GM23338 (cell line): ENCODE results near the gene LPO. TPM values are rescaled to one million over a fixed set of nuclear protein-coding genes. Genes with fewer than 3 reads are reported as not detected.

ENCODE experiments used
- ATAC-seq: fragments of 200-7000 bp; cut with Tn5 transposase; 3 replicates; pipeline ENCODE4 v1.9.1; 2020
- DNase-seq: peaks from one replicate; pipeline ENCODE4 v3.0.0-alpha.2; 2015; ENCODE audit warnings: low spot score
- H2AFZ ChIP-seq: fragments of 200-600 bp; sonication (generic); 2 replicates; pipeline ENCODE4 v1.8.0; 2016; ENCODE audit warnings: antibody characterized with exemption, mild to moderate bottlenecking, moderate library complexity
- H3F3A ChIP-seq: fragments of 200-600 bp; sonication (generic); replicated peaks from 2 replicates; pipeline ENCODE4 v1.8.0; 2017; ENCODE audit warnings: antibody characterized with exemption, mixed run types, low read depth
- H3K27ac ChIP-seq: fragments of 200-600 bp; sonication (generic); 2 replicates; pipeline ENCODE4 v1.6.1; 2016; ENCODE audit warnings: low read depth
- H3K27me3 ChIP-seq: fragments of 200-600 bp; sonication (generic); 2 replicates; pipeline ENCODE4 v1.8.0; 2016; ENCODE audit warnings: mild to moderate bottlenecking, mixed run types, moderate library complexity; ENCODE audit not compliant: insufficient read depth
- H3K36me3 ChIP-seq: fragments of 200-600 bp; sonication (generic); 2 replicates; pipeline ENCODE4 v1.8.0; 2016; ENCODE audit warnings: mild to moderate bottlenecking; ENCODE audit not compliant: insufficient read depth
- H3K4me1 ChIP-seq: fragments of 200-600 bp; sonication (generic); 2 replicates; pipeline ENCODE4 v1.8.0; 2016; ENCODE audit warnings: mild to moderate bottlenecking, moderate library complexity; ENCODE audit not compliant: insufficient read depth
- H3K4me2 ChIP-seq: fragments of 200-600 bp; sonication (generic); 2 replicates; pipeline ENCODE4 v1.7.1; 2017; ENCODE audit warnings: mixed run types
- H3K4me3 ChIP-seq: fragments of 200-600 bp; sonication (generic); 2 replicates; pipeline ENCODE4 v1.6.1; 2016; ENCODE audit warnings: mixed run types
- H3K79me2 ChIP-seq: fragments of 200-600 bp; sonication (generic); replicated peaks from 2 replicates; pipeline ENCODE4 v1.8.0; 2017; ENCODE audit warnings: mild to moderate bottlenecking; ENCODE audit not compliant: insufficient read depth
- H3K9me2 ChIP-seq: fragments of 200-600 bp; sonication (generic); 2 replicates; pipeline ENCODE4 v1.8.0; 2017; ENCODE audit not compliant: insufficient read depth
- H4K20me1 ChIP-seq: fragments of 200-600 bp; sonication (generic); replicated peaks from 2 replicates; pipeline ENCODE4 v1.8.0; 2017; ENCODE audit warnings: mild to moderate bottlenecking; ENCODE audit not compliant: insufficient read depth
- H3K27ac Mint-ChIP-seq: 2 replicates; pipeline ENCODE4 v1.8.0; 2020; ENCODE audit warnings: inconsistent platforms, mild to moderate bottlenecking, moderate library complexity, mixed read lengths
- H3K27me3 Mint-ChIP-seq: 3 replicates; pipeline ENCODE4 v1.8.0; 2022; ENCODE audit warnings: low read depth, mild to moderate bottlenecking, moderate library complexity, mixed read lengths, inconsistent platforms; ENCODE audit not compliant: insufficient read depth, poor library complexity
- H3K36me3 Mint-ChIP-seq: 3 replicates; pipeline ENCODE4 v1.8.0; 2021; ENCODE audit warnings: low read depth, mild to moderate bottlenecking, inconsistent platforms, moderate library complexity, mixed read lengths
- H3K4me1 Mint-ChIP-seq: 3 replicates; pipeline ENCODE4 v1.8.0; 2020; ENCODE audit warnings: mild to moderate bottlenecking, inconsistent platforms, mixed read lengths
- H3K4me3 Mint-ChIP-seq: 3 replicates; pipeline ENCODE4 v1.8.0; 2021; ENCODE audit warnings: moderate library complexity, mild to moderate bottlenecking, inconsistent platforms, mixed read lengths
- H3K9me3 Mint-ChIP-seq: 3 replicates; pipeline ENCODE4 v1.8.0; 2020; ENCODE audit warnings: moderate library complexity, mild to moderate bottlenecking, inconsistent platforms, mixed read lengths
- CREB1 ChIP-seq: fragments of 250-450 bp; sonication (Bioruptor Pico); IDR thresholded peaks from 2 replicates; pipeline ENCODE4 v1.5.0; 2020; ENCODE audit warnings: low read depth, mild to moderate bottlenecking, moderate library complexity
- EZH2 ChIP-seq: fragments of 200-600 bp; sonication (generic); IDR thresholded peaks from one replicate; pipeline ENCODE4 v1.8.0; 2017; ENCODE audit warnings: antibody characterized with exemption, mild to moderate bottlenecking, low read depth; ENCODE audit not compliant: unreplicated experiment
- EZH2phosphoT487 ChIP-seq: fragments of 200-600 bp; sonication (generic); IDR thresholded peaks from one replicate; pipeline ENCODE4 v1.8.1; 2018; ENCODE audit warnings: antibody characterized with exemption; ENCODE audit not compliant: unreplicated experiment
- JUNB ChIP-seq: IDR thresholded peaks from one replicate; pipeline ENCODE4 v1.6.1; 2016; ENCODE audit warnings: antibody characterized with exemption; ENCODE audit not compliant: unreplicated experiment
- NANOG ChIP-seq: IDR thresholded peaks from 2 replicates; pipeline ENCODE4 v1.6.1; 2016; ENCODE audit warnings: antibody characterized with exemption, borderline replicate concordance
- POLR2AphosphoS5 ChIP-seq: IDR thresholded peaks from 2 replicates; pipeline ENCODE4 v1.6.1; 2016; ENCODE audit warnings: antibody characterized with exemption, low read depth
- STAT1 ChIP-seq: IDR thresholded peaks from one replicate; pipeline ENCODE4 v1.6.1; 2016; ENCODE audit warnings: antibody characterized with exemption; ENCODE audit not compliant: unreplicated experiment
- ZNF331 ChIP-seq: fragments of 250-450 bp; sonication (Bioruptor Pico); IDR thresholded peaks from 2 replicates; pipeline ENCODE4 v1.5.0; 2020; ENCODE audit warnings: low read depth, mild to moderate bottlenecking, moderate library complexity
- polyA plus RNA-seq: library from polyadenylated mRNA; unstranded; fragments of >200 nt; fragmentation: Nextera tagmentation; extraction: Ambion mirVana; gene quantifications from 2 replicates; pipeline ENCODE4 v1.2.1, GENCODE V29; 2016
- total RNA-seq: library from RNA; depleted of rRNA; stranded (reverse); fragments of >200 nt; shearing (Covaris generic); gene quantifications from 2 replicates; pipeline ENCODE4 v1.2.3, GENCODE V29; 2014
- TF ChIP-seq, protein P1 (sequence below): fragments of 250-450 bp; sonication (Bioruptor Pico); IDR thresholded peaks from 2 replicates; pipeline ENCODE4 v1.5.0; 2020; ENCODE audit warnings: mild to moderate bottlenecking, moderate library complexity
- TF ChIP-seq, protein P2 (sequence below): IDR thresholded peaks from 2 replicates; pipeline ENCODE4 v1.6.1; 2016; ENCODE audit warnings: antibody characterized with exemption
- TF ChIP-seq, protein P3 (sequence below), 2 experiments: fragments of 200-600 bp in 1 of 2; sonication (generic) in 1 of 2; conservative IDR thresholded peaks; 2 replicates each; pipeline versions ENCODE4 v1.5.1 to v1.6.1; 2016 to 2017; ENCODE audit warnings: antibody characterized with exemption in 2 of 2, low read depth in 2 of 2, mild to moderate bottlenecking in 2 of 2, moderate library complexity in 1 of 2

The LPO gene
- total and polyA plus RNA-seq, 2 experiments from 2014 or later = 0.13 to 0.35 TPM

DNA sequence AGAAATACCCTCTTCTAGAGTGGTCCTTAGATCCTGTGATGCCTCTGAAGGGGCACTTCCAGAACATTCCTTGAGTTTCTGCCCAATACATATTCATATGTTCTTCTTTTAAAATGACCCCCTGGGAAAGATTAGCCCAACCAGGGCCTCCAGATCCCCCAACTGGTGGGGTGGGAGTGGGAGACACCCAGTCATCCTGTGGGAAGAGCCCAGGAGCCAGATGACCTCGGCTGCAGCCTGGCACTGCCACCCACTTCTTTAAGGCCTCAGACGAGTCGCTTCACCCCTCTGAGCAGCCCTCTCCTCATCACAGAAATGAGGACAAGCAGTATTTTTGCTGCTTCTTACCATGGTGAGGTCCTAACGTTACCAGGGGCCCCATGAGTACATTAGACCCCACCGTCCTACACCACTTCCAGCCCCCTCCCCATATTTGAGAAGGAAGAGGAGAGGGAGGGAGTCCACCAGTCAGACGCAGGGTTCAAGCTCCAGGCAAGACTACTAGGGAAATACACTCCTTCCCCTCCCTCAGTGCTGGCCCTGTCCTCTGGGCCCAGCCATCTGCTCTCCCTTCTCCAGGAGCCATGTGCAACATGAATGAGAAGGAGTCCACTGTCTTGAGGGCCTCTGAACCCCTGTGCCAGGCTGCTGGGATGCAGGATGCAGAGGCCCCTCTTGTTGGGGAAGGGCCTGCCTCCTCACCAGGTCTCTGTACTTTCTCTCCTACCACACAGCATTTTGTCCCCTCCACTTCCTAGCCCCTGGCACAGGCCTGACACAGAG is 30.6 kb downstream of the LPO start:
- Histone ChIP-seq H2AFZ (no peak overlapping the region), H3K36me3 (no peaks in the 10 kb centered on the region), H3K27me3 (peaks cover 3% of the 10 kb centered on the region; the same call in 1 of the 2 replicates), H3F3A (no peaks in the 10 kb centered on the region), H3K4me2 (no peak overlapping the region), H4K20me1 (no peaks in the 10 kb centered on the region), H3K4me3 (no peak overlapping the region), H3K27ac (no peak overlapping the region), H3K79me2 (no peaks in the 10 kb centered on the region), H3K4me1 (no peaks in the 10 kb centered on the region), H3K9me2 (no peaks in the 10 kb centered on the region)
- Mint-ChIP-seq H3K27me3 (peaks cover 11% of the 10 kb centered on the region), H3K36me3 (no peaks in the 10 kb centered on the region), H3K4me3 (no peak overlapping the region), H3K27ac (no peak overlapping the region), H3K9me3 (no peaks in the 10 kb centered on the region), H3K4me1 (no peaks in the 10 kb centered on the region)
- no peak for ATAC-seq
- TF ChIP-seq EZH2phosphoT487 (no peak), STAT1 (no peak)
- DNase-seq = no peak

DNA sequence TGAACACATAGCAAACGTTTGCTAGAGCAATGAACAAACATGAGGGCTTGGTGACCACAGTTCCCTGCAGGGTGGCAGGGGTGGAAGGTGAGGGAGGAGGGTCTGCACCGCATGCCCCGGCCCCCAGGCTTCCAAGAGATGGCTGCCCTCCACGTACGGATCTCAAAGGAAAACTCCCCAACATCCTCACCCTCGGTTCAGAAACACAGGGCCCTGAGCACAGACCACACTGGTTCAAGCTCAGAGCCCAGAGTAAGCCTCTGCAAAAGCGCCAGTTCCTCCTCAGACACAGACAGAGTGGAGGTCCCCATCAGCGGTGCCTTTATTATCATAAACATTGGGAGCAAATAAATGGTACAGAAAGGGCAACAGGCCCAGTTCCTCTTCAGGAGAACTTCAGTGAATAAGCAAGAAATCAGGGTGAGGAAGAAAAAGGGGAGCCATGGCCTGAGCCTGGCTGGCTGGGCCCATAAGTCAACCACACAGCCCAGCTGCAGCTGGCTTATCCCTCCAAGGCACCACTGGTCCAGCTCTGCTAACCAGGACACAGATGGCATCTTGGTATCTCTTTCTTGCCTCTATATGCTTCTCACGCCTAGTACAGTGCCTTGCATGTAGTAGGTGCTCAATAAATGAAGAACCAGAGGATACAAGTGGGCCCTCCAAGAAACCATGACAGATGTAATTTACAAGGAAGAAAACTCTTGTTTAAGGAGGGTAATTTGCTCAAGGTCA is 31.3 kb downstream of the LPO start:
- H3K27me3 ChIP-seq = no peaks in the 10 kb centered on the region
- H3K79me2 ChIP-seq = no peaks in the 10 kb centered on the region
- no peak overlapping the region for H3K27ac ChIP-seq
- no peaks in the 10 kb centered on the region for H4K20me1 ChIP-seq
- no peaks in the 10 kb centered on the region for H3K36me3 ChIP-seq
- no peak for DNase-seq
- no peak for ATAC-seq
- no peaks in the 10 kb centered on the region for H3K36me3 Mint-ChIP-seq
- no peaks in the 10 kb centered on the region for H3K9me2 ChIP-seq
- H3K9me3 Mint-ChIP-seq = no peaks in the 10 kb centered on the region
- no peak overlapping the region for H3K4me2 ChIP-seq
- H3K27me3 Mint-ChIP-seq = peaks cover 11% of the 10 kb centered on the region
- H3K4me1 ChIP-seq = no peaks in the 10 kb centered on the region
- H3K4me3 Mint-ChIP-seq = no peak overlapping the region
- H3K4me3 ChIP-seq = no peak overlapping the region
- no peaks in the 10 kb centered on the region for H3K4me1 Mint-ChIP-seq
- H3K27ac Mint-ChIP-seq = no peak overlapping the region
- H3F3A ChIP-seq = no peaks in the 10 kb centered on the region
- H2AFZ ChIP-seq = no peak overlapping the region
- TF ChIP-seq NANOG (no peak), JUNB (no peak), EZH2 (no peak), ZNF331 (CRISPR knock-in tag) (no peak), STAT1 (no peak), CREB1 (CRISPR knock-in tag) (no peak), EZH2phosphoT487 (no peak), POLR2AphosphoS5 (no peak)
- TF ChIP-seq, protein P1, sequence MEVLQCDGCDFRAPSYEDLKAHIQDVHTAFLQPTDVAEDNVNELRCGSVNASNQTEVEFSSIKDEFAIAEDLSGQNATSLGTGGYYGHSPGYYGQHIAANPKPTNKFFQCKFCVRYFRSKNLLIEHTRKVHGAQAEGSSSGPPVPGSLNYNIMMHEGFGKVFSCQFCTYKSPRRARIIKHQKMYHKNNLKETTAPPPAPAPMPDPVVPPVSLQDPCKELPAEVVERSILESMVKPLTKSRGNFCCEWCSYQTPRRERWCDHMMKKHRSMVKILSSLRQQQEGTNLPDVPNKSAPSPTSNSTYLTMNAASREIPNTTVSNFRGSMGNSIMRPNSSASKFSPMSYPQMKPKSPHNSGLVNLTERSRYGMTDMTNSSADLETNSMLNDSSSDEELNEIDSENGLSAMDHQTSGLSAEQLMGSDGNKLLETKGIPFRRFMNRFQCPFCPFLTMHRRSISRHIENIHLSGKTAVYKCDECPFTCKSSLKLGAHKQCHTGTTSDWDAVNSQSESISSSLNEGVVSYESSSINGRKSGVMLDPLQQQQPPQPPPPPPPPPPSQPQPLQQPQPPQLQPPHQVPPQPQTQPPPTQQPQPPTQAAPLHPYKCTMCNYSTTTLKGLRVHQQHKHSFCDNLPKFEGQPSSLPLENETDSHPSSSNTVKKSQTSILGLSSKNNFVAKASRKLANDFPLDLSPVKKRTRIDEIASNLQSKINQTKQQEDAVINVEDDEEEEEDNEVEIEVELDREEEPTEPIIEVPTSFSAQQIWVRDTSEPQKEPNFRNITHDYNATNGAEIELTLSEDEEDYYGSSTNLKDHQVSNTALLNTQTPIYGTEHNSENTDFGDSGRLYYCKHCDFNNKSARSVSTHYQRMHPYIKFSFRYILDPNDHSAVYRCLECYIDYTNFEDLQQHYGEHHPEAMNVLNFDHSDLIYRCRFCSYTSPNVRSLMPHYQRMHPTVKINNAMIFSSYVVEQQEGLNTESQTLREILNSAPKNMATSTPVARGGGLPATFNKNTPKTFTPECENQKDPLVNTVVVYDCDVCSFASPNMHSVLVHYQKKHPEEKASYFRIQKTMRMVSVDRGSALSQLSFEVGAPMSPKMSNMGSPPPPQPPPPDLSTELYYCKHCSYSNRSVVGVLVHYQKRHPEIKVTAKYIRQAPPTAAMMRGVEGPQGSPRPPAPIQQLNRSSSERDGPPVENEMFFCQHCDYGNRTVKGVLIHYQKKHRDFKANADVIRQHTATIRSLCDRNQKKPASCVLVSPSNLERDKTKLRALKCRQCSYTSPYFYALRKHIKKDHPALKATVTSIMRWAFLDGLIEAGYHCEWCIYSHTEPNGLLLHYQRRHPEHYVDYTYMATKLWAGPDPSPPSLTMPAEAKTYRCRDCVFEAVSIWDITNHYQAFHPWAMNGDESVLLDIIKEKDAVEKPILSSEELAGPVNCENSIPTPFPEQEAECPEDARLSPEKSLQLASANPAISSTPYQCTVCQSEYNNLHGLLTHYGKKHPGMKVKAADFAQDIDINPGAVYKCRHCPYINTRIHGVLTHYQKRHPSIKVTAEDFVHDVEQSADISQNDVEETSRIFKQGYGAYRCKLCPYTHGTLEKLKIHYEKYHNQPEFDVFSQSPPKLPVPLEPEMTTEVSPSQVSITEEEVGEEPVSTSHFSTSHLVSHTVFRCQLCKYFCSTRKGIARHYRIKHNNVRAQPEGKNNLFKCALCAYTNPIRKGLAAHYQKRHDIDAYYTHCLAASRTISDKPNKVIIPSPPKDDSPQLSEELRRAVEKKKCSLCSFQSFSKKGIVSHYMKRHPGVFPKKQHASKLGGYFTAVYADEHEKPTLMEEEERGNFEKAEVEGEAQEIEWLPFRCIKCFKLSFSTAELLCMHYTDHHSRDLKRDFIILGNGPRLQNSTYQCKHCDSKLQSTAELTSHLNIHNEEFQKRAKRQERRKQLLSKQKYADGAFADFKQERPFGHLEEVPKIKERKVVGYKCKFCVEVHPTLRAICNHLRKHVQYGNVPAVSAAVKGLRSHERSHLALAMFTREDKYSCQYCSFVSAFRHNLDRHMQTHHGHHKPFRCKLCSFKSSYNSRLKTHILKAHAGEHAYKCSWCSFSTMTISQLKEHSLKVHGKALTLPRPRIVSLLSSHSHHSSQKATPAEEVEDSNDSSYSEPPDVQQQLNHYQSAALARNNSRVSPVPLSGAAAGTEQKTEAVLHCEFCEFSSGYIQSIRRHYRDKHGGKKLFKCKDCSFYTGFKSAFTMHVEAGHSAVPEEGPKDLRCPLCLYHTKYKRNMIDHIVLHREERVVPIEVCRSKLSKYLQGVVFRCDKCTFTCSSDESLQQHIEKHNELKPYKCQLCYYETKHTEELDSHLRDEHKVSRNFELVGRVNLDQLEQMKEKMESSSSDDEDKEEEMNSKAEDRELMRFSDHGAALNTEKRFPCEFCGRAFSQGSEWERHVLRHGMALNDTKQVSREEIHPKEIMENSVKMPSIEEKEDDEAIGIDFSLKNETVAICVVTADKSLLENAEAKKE = no peak
- TF ChIP-seq, protein P2, sequence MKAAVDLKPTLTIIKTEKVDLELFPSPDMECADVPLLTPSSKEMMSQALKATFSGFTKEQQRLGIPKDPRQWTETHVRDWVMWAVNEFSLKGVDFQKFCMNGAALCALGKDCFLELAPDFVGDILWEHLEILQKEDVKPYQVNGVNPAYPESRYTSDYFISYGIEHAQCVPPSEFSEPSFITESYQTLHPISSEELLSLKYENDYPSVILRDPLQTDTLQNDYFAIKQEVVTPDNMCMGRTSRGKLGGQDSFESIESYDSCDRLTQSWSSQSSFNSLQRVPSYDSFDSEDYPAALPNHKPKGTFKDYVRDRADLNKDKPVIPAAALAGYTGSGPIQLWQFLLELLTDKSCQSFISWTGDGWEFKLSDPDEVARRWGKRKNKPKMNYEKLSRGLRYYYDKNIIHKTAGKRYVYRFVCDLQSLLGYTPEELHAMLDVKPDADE = no peak
- TF ChIP-seq, protein P3, sequence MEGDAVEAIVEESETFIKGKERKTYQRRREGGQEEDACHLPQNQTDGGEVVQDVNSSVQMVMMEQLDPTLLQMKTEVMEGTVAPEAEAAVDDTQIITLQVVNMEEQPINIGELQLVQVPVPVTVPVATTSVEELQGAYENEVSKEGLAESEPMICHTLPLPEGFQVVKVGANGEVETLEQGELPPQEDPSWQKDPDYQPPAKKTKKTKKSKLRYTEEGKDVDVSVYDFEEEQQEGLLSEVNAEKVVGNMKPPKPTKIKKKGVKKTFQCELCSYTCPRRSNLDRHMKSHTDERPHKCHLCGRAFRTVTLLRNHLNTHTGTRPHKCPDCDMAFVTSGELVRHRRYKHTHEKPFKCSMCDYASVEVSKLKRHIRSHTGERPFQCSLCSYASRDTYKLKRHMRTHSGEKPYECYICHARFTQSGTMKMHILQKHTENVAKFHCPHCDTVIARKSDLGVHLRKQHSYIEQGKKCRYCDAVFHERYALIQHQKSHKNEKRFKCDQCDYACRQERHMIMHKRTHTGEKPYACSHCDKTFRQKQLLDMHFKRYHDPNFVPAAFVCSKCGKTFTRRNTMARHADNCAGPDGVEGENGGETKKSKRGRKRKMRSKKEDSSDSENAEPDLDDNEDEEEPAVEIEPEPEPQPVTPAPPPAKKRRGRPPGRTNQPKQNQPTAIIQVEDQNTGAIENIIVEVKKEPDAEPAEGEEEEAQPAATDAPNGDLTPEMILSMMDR (conservative IDR thresholded peaks at IDR 0.05; ENCODE audit: low read depth in 2 of 2) = no peak
